ENCODE results near the gene ARVCF.

GRCh38 chr22:20022231-20022977, 5.8 kb upstream of the ARVCF start:
- TF ChIP-seq CTCF (IDR thresholded peaks at IDR 0.05; ENCODE audit: insufficient read depth, low read length) (no peak), REST (IDR thresholded peaks at IDR 0.05; ENCODE audit: insufficient replicate concordance, low read depth) (no peak), POLR2AphosphoS5 (IDR thresholded peaks at IDR 0.05; ENCODE audit: low read depth) (no peak), SPI1 (IDR thresholded peaks at IDR 0.05; ENCODE audit: borderline replicate concordance, low read depth) (no peak), GABPA (IDR thresholded peaks at IDR 0.05; ENCODE audit: low read depth) (no peak)

Data from HL-60 (cell line).